K562 (cell line): ENCODE measurements around the gene ILF2. TPM values are rescaled to one million over a fixed set of nuclear protein-coding genes. Genes with fewer than 3 reads are reported as not detected.

ENCODE experiments used
- CHD1 ChIP-seq: fragments of 200-600 bp; sonication (generic); IDR thresholded peaks from one replicate; pipeline ENCODE4 v1.6.1; 2012; ENCODE audit warnings: mild to moderate bottlenecking, moderate library complexity, low read length, inconsistent platforms
- DMBX1 ChIP-seq: fragments of 250-450 bp; sonication (Bioruptor Pico); IDR thresholded peaks from 2 replicates; pipeline ENCODE4 v1.8.0; 2022; ENCODE audit warnings: inconsistent platforms, mild to moderate bottlenecking, moderate library complexity, borderline replicate concordance
- ESRRB ChIP-seq: fragments of 250-450 bp; sonication (Bioruptor Pico); IDR thresholded peaks from 2 replicates; pipeline ENCODE4 v1.5.0; 2020; ENCODE audit warnings: mild to moderate bottlenecking, moderate library complexity, borderline replicate concordance
- HNRNPL ChIP-seq: fragments of 200-400 bp; formaldehyde crosslinking; IDR thresholded peaks from 2 replicates; pipeline ENCODE4 v1.6.1; 2017; ENCODE audit warnings: low read depth, mild to moderate bottlenecking, low read length
- POLR3G ChIP-seq: IDR thresholded peaks from 2 replicates; pipeline ENCODE4 v1.6.1; 2011; ENCODE audit not compliant: insufficient read length, insufficient replicate concordance; ENCODE audit errors: extremely low read depth
- SETDB1 ChIP-seq: IDR thresholded peaks from one replicate; pipeline ENCODE4 v1.6.1; 2012; ENCODE audit warnings: low read length, control low read depth, inconsistent platforms
- SMARCB1 ChIP-seq: IDR thresholded peaks from 2 replicates; pipeline ENCODE4 v1.6.1; 2011; ENCODE audit warnings: improper control_type of control experiment, low read depth; ENCODE audit not compliant: insufficient read length
- SRSF1 ChIP-seq: fragments of 200-400 bp; formaldehyde crosslinking; IDR thresholded peaks from 2 replicates; pipeline ENCODE4 v1.6.1; 2017; ENCODE audit warnings: mild to moderate bottlenecking, low read depth, low read length, moderate library complexity
- ZNF12 ChIP-seq: sonication (generic); formaldehyde crosslinking; IDR thresholded peaks from 2 replicates; pipeline ENCODE4 v1.4.0; 2020; ENCODE audit warnings: mild to moderate bottlenecking, missing genetic modification reagents
- polyA plus RNA-seq, 8 experiments: library from polyadenylated mRNA; depleted of rRNA in 4 of 8; stranded (reverse) in 5 of 8; unstranded in 3 of 8; fragments of >200 nt; fragmentation: Nextera tagmentation in 2 of 8; fragmentation: Illumina TruSeq in 1 of 8; extraction: Ambion mirVana in 2 of 8; extraction: Trizol in 1 of 8; gene quantifications; 2 replicates each; pipeline versions ENCODE4 v1.2.1 to v1.2.3, GENCODE V29; 2011 to 2014; ENCODE audit warnings: inconsistent platforms in 1 of 8, missing spikeins in 1 of 8
- total RNA-seq, 7 experiments: library from RNA; depleted of rRNA in 6 of 7; stranded (reverse); fragments of >200 nt in 6 of 7; fragmentation: Illumina TruSeq in 2 of 7; extraction: Trizol in 2 of 7; gene quantifications; 2 replicates each; pipeline versions ENCODE4 v1.2.1 to v1.2.3, GENCODE V29; 2011 to 2021; ENCODE audit warnings: low replicate concordance in 1 of 7
- TF ChIP-seq, protein P1 (sequence below): fragments of 250-450 bp; sonication (Bioruptor Pico); IDR thresholded peaks from 2 replicates; pipeline ENCODE4 v1.9.0; 2021; ENCODE audit warnings: mild to moderate bottlenecking, inconsistent platforms
- TF ChIP-seq, protein P2 (sequence below): fragments of 450-650 bp; formaldehyde crosslinking; IDR thresholded peaks from 2 replicates; pipeline ENCODE4 v1.4.0; 2022; ENCODE audit warnings: missing genetic modification characterization
- TF ChIP-seq, protein P3 (sequence below): fragments of 450-650 bp; IDR thresholded peaks from 2 replicates; pipeline ENCODE4 v1.6.1; 2016; ENCODE audit warnings: antibody characterized with exemption
- TF ChIP-seq, protein P4 (sequence below): fragments of 250-450 bp; sonication (Bioruptor Pico); IDR thresholded peaks from 2 replicates; pipeline ENCODE4 v1.4.0; 2020
- TF ChIP-seq, protein P5 (sequence below): fragments of 250-450 bp; sonication (Bioruptor Pico); IDR thresholded peaks from 2 replicates; pipeline ENCODE4 v1.8.0; 2022; ENCODE audit warnings: inconsistent platforms

Gene ILF2
- total and polyA plus RNA-seq, 9 of the 15 experiments (the other 6 are each of a cell fraction or from before 2014, with no cell fraction given): 282 to 726 (median 474) TPM

DNA sequence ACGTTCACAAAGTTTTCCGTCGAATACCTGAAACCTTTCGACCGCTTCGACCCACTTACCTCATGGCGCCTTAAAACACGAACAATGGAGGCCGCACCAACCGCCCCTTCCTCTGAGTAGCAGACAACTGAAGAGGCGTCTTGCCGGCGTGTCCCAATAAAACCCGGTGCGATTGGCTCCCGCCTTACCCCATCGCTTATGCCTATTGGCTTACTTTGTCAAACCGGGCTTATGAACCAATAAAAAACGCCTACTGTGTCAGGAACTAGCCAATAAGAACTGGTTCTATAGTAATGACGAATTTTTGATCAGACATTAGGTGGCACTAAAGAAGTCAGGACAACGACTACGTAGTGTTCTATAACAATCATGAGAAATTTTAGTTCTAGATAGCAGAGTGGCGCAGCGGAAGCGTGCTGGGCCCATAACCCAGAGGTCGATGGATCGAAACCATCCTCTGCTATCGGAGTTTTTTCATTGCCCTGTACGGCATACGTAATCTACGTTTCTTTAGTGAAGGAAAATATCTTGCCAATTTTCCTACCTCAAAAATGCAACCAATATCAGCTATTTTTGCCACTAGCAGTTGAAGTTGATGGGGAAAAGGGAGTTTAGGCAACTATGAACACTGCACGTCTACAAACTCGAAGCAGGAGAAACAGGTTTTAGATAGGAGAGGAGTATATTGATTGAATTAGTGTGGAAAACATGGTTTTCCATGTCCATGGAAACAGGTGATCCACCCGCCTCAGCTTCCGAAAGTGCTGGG, at the start of gene ILF2 (continued):
- TF ChIP-seq, protein P1, sequence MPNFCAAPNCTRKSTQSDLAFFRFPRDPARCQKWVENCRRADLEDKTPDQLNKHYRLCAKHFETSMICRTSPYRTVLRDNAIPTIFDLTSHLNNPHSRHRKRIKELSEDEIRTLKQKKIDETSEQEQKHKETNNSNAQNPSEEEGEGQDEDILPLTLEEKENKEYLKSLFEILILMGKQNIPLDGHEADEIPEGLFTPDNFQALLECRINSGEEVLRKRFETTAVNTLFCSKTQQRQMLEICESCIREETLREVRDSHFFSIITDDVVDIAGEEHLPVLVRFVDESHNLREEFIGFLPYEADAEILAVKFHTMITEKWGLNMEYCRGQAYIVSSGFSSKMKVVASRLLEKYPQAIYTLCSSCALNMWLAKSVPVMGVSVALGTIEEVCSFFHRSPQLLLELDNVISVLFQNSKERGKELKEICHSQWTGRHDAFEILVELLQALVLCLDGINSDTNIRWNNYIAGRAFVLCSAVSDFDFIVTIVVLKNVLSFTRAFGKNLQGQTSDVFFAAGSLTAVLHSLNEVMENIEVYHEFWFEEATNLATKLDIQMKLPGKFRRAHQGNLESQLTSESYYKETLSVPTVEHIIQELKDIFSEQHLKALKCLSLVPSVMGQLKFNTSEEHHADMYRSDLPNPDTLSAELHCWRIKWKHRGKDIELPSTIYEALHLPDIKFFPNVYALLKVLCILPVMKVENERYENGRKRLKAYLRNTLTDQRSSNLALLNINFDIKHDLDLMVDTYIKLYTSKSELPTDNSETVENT (CRISPR knock-in tag): 0 out of 2 replicates have a peak, but pooled peaks have one; percentile 60
- TF ChIP-seq, protein P2, sequence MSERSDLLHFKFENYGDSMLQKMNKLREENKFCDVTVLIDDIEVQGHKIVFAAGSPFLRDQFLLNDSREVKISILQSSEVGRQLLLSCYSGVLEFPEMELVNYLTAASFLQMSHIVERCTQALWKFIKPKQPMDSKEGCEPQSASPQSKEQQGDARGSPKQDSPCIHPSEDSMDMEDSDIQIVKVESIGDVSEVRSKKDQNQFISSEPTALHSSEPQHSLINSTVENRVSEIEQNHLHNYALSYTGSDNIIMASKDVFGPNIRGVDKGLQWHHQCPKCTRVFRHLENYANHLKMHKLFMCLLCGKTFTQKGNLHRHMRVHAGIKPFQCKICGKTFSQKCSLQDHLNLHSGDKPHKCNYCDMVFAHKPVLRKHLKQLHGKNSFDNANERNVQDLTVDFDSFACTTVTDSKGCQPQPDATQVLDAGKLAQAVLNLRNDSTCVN (CRISPR knock-in tag): no peak
- TF ChIP-seq, protein P3, sequence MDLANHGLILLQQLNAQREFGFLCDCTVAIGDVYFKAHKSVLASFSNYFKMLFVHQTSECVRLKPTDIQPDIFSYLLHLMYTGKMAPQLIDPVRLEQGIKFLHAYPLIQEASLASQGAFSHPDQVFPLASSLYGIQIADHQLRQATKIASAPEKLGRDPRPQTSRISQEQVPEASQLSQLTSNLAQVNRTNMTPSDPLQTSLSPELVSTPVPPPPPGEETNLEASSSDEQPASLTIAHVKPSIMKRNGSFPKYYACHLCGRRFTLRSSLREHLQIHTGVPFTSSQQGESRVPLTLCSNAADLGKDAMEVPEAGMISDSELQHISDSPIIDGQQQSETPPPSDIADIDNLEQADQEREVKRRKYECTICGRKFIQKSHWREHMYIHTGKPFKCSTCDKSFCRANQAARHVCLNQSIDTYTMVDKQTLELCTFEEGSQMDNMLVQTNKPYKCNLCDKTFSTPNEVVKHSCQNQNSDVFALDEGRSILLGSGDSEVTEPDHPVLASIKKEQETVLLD: 0 out of 2 replicates have a peak, but pooled peaks have one; percentile 64
- TF ChIP-seq CHD1: peak; percentile 57
- TF ChIP-seq ZNF12 (CRISPR knock-in tag): no peak
- no peak for TF ChIP-seq DMBX1 (CRISPR knock-in tag)
- TF ChIP-seq, protein P4, sequence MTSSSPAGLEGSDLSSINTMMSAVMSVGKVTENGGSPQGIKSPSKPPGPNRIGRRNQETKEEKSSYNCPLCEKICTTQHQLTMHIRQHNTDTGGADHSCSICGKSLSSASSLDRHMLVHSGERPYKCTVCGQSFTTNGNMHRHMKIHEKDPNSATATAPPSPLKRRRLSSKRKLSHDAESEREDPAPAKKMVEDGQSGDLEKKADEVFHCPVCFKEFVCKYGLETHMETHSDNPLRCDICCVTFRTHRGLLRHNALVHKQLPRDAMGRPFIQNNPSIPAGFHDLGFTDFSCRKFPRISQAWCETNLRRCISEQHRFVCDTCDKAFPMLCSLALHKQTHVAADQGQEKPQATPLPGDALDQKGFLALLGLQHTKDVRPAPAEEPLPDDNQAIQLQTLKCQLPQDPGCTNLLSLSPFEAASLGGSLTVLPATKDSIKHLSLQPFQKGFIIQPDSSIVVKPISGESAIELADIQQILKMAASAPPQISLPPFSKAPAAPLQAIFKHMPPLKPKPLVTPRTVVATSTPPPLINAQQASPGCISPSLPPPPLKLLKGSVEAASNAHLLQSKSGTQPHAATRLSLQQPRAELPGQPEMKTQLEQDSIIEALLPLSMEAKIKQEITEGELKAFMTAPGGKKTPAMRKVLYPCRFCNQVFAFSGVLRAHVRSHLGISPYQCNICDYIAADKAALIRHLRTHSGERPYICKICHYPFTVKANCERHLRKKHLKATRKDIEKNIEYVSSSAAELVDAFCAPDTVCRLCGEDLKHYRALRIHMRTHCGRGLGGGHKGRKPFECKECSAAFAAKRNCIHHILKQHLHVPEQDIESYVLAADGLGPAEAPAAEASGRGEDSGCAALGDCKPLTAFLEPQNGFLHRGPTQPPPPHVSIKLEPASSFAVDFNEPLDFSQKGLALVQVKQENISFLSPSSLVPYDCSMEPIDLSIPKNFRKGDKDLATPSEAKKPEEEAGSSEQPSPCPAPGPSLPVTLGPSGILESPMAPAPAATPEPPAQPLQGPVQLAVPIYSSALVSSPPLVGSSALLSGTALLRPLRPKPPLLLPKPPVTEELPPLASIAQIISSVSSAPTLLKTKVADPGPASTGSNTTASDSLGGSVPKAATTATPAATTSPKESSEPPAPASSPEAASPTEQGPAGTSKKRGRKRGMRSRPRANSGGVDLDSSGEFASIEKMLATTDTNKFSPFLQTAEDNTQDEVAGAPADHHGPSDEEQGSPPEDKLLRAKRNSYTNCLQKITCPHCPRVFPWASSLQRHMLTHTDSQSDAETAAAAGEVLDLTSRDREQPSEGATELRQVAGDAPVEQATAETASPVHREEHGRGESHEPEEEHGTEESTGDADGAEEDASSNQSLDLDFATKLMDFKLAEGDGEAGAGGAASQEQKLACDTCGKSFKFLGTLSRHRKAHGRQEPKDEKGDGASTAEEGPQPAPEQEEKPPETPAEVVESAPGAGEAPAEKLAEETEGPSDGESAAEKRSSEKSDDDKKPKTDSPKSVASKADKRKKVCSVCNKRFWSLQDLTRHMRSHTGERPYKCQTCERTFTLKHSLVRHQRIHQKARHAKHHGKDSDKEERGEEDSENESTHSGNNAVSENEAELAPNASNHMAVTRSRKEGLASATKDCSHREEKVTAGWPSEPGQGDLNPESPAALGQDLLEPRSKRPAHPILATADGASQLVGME (CRISPR knock-in tag): no peak
- TF ChIP-seq SMARCB1: no peak
- no peak for TF ChIP-seq ESRRB (CRISPR knock-in tag)
- TF ChIP-seq HNRNPL: no peak
- peak; percentile 99 for TF ChIP-seq POLR3G
- TF ChIP-seq, protein P5, sequence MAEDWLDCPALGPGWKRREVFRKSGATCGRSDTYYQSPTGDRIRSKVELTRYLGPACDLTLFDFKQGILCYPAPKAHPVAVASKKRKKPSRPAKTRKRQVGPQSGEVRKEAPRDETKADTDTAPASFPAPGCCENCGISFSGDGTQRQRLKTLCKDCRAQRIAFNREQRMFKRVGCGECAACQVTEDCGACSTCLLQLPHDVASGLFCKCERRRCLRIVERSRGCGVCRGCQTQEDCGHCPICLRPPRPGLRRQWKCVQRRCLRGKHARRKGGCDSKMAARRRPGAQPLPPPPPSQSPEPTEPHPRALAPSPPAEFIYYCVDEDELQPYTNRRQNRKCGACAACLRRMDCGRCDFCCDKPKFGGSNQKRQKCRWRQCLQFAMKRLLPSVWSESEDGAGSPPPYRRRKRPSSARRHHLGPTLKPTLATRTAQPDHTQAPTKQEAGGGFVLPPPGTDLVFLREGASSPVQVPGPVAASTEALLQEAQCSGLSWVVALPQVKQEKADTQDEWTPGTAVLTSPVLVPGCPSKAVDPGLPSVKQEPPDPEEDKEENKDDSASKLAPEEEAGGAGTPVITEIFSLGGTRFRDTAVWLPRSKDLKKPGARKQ: no peak
- no peak for TF ChIP-seq SETDB1
- no peak for TF ChIP-seq SRSF1
